ENCODE measurements around the gene WDR53. TPM values are rescaled to one million over a fixed set of nuclear protein-coding genes. Genes with fewer than 3 reads are reported as not detected.
"Not testable (repeated sequence)": the region's sequence is repeated elsewhere in the genome, so short reads cannot be mapped to it uniquely, and the experiment has no call there.

WDR53 gene
- total RNA-seq, 4 donors from 2014 or later: 1.6 to 14.2 (median 4.6) TPM; not detected in 1

DNA sequence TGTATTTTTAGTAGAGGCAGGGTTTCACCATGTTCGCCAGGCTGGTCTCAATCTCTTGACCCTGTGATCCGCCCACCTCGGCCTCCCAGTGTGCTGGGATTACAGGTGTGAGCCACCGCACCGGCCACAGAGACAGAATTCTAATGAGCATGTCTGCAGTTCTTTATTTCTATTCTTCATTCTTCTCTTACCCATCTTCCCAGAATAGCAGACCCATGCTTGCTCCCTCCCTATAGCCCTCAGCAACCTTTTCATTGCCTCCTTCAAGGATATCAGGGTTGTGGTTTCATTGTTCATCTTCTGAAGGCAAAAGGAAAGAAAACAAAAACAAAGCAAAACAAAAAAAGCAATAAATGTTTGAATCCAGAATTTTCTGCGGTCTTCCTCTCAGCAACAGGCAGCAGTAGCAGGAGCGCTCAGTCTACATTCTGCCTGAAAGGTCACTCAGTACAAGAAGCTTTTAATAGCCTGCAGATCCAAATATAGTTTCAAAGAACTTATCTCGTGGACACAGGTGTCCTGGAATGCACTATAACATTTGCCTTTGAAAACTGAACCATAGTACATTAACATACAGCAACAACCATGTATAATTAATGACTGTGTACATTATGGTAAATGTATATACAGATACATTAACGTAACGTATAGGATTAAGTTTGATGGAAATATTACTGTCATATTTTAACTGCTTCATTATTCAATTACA lies 53.3 kb downstream of the WDR53 start, which contains the start of gene SMCO1:
SMCO1 (minus strand) TSS at position 434 of the 709 bp plus-strand sequence; CDS start at position 297, 137 bp downstream.
- Histone ChIP-seq H3K4me3 (no peak within 1 kb of the TSS), H3K4me1 (no peaks in the 10 kb centered on the region), H3K27me3 (no peaks in the 10 kb centered on the region), H3K9me3 (peaks cover 20 to 22% of the 10 kb centered on the region in 2 donors), H3K27ac (no peak within 1 kb of the TSS), H3K36me3 (no peaks in the 10 kb centered on the region)
- in situ Hi-C loops (cut with MboI; ENCODE audit: low pct_ligation_motif_present in 1 of 4, low pct_unique_long_range_greater_than_20kb in 1 of 4, low sequenced_read_pairs in 3 of 4) (loop anchor here in 3 of 4 donors (5.0 to 25.0 kb wide), 2 partner anchors 253 to 258 kb away; no protein-coding TSS in a partner anchor), intact Hi-C loops (cut with DNase I; ENCODE audit: low total_unique reads) (loop anchor here (5.0 kb wide), 1 partner anchor 258 kb away; no protein-coding TSS in a partner anchor)
- 85 to 90% methylated on average over 5 to 10 of the region's 10 CpGs for WGBS, 2 donors (ENCODE audit: low coverage in 1 of 2)
- TF ChIP-seq EP300 (IDR thresholded peaks at IDR 0.05; ENCODE audit: low read depth): no peak
- TF ChIP-seq POLR2AphosphoS5 (IDR thresholded peaks at IDR 0.05): no peak
- TF ChIP-seq, protein P1, sequence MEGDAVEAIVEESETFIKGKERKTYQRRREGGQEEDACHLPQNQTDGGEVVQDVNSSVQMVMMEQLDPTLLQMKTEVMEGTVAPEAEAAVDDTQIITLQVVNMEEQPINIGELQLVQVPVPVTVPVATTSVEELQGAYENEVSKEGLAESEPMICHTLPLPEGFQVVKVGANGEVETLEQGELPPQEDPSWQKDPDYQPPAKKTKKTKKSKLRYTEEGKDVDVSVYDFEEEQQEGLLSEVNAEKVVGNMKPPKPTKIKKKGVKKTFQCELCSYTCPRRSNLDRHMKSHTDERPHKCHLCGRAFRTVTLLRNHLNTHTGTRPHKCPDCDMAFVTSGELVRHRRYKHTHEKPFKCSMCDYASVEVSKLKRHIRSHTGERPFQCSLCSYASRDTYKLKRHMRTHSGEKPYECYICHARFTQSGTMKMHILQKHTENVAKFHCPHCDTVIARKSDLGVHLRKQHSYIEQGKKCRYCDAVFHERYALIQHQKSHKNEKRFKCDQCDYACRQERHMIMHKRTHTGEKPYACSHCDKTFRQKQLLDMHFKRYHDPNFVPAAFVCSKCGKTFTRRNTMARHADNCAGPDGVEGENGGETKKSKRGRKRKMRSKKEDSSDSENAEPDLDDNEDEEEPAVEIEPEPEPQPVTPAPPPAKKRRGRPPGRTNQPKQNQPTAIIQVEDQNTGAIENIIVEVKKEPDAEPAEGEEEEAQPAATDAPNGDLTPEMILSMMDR (IDR thresholded peaks at IDR 0.05): no peak
- TF ChIP-seq POLR2A (IDR thresholded peaks at IDR 0.05): no peak
- DNase-seq: no peak

DNA sequence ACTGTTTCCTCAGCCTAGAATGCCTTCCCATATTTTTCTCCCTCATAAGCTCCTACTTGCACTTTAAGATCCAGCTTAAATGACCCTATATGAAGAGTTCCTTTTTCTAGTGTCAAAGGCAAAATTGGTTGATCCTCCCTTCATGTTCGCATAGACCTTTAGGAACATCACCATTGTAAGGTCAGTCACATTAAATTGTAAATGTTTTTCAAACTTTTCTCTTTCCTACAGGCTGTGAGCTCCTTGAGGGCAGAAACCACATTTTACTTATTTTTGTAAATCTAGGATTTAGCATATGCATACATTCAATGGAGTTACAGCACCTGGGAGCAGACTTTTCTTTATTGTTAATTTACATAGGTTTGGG lies 54.0 kb downstream of the WDR53 start:
- in situ Hi-C loops (cut with MboI; ENCODE audit: low pct_ligation_motif_present in 1 of 4, low pct_unique_long_range_greater_than_20kb in 1 of 4, low sequenced_read_pairs in 3 of 4) (loop anchor here in 2 of 4 donors (25.0 kb wide), 1 partner anchor 252 kb away; no protein-coding TSS in a partner anchor), intact Hi-C loops (cut with DNase I; ENCODE audit: low total_unique reads) (no loop called here)
- TF ChIP-seq POLR2AphosphoS5 (IDR thresholded peaks at IDR 0.05) (no peak), POLR2A (IDR thresholded peaks at IDR 0.05) (no peak), EP300 (IDR thresholded peaks at IDR 0.05; ENCODE audit: low read depth) (no peak)
- TF ChIP-seq, protein P1 (IDR thresholded peaks at IDR 0.05): no peak
- no peak for DNase-seq
- Histone ChIP-seq H3K27me3 (no peaks in the 10 kb centered on the region), H3K36me3 (no peaks in the 10 kb centered on the region), H3K9me3 (peaks cover 13 to 15% of the 10 kb centered on the region in 2 donors), H3K4me1 (no peaks in the 10 kb centered on the region), H3K4me3 (no peak overlapping the region), H3K27ac (no peak overlapping the region)
- 86 to 97% methylated on average over 1 of the region's 1 CpG for WGBS, 2 donors (ENCODE audit: low coverage in 1 of 2)

DNA sequence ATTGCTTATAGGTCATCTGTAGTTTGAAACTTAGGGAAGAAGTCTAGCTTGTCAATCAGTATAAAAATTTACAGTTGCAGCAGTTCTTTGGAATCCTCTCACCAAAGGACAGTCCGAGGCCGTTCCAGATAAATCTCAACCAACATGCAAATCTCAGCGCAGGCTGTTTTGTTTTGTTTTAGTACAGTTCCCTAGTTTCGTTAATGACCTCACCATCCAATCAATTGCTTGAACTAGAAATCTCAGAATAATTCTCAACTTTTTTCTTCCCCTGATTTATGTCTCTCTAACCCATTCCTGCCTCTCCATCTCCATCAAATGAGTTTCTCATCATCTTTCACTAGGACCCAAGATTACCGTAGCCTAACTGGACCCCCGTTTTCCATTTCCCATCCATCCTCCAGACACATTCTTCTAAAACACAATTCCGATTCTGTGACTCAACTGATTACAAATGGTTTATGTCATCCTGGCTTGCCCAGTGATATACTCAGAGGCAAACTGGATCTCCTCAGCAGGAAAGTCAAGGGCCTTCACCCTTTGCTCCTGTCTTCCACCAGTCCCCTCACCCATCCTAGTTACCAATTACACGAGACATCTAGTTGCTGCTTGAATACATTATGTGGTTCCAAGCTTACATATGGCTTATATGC lies 54.5 kb downstream of the WDR53 start:
- in situ Hi-C loops (cut with MboI; ENCODE audit: low pct_ligation_motif_present in 1 of 4, low pct_unique_long_range_greater_than_20kb in 1 of 4, low sequenced_read_pairs in 3 of 4): loop anchor here in 2 of 4 donors (25.0 kb wide), 1 partner anchor 252 kb away; no protein-coding TSS in a partner anchor
- H3K27me3 ChIP-seq: no peaks in the 10 kb centered on the region
- no peaks in the 10 kb centered on the region for H3K4me1 ChIP-seq
- H3K9me3 ChIP-seq: peaks cover 8 to 10% of the 10 kb centered on the region in 2 donors
- no peaks in the 10 kb centered on the region for H3K36me3 ChIP-seq
- no peak for DNase-seq
- H3K27ac ChIP-seq: no peak overlapping the region
- intact Hi-C loops (cut with DNase I; ENCODE audit: low total_unique reads): no loop called here
- H3K4me3 ChIP-seq: no peak overlapping the region
- TF ChIP-seq EP300 (IDR thresholded peaks at IDR 0.05; ENCODE audit: low read depth) (no peak), POLR2A (IDR thresholded peaks at IDR 0.05) (no peak), POLR2AphosphoS5 (IDR thresholded peaks at IDR 0.05) (no peak)
- TF ChIP-seq, protein P1 (IDR thresholded peaks at IDR 0.05): no peak
- WGBS, 2 donors (ENCODE audit: low coverage in 1 of 2): 82 to 90% methylated on average over 6 to 8 of the region's 8 CpGs

DNA sequence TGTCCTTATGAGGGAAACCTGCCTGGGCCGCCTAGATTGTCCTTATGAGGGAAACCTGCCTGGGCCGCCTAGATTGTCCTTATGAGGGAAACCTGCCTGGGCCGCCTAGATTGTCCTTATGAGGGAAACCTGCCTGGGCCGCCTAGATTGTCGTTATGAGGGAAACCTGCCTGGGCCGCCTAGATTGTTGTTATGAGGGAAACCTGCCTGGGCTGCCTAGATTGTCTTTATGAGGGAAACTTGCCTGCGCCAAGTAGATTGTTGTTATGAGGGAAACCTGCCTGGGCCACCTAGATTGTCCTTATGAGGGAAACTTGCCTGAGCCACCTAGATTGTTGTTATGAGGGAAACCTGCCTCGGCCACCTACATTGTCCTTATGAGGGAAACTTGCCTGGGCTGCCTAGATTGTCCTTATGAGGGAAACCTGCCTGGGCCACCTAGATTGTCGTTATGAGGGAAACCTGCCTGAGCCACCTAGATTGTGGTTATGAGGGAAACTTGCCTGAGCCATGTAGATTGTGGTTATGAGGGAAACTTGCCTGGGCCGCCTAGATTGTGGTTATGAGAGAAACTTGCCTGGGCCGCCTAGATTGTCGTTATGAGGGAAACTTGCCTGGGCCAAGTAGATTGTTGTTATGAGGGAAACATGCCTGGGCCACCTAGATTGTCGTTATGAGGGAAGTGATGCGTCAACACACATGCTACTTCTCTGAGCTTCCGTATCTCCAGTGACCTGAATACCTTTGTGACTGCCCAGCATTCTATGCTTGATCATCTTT lies 56.5 kb downstream of the WDR53 start:
- intact Hi-C loops (cut with DNase I; ENCODE audit: low total_unique reads): not testable (repeated sequence)

DNA sequence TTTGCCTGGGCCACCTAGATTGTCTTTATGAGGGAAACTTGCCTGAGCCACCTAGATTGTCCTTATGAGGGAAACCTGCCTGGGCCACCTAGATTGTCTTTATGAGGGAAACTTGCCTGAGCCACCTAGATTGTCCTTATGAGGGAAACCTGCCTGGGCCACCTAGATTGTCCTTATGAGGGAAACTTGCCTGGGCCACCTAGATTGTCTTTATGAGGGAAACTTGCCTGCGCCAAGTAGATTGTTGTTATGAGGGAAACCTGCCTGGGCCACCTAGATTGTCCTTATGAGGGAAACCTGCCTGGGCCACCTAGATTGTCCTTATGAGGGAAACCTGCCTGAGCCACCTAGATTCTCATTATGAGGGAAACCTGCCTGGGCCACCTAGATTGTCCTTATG lies 57.2 kb downstream of the WDR53 start:
- in situ Hi-C loops (cut with MboI; ENCODE audit: low pct_ligation_motif_present in 1 of 4, low pct_unique_long_range_greater_than_20kb in 1 of 4, low sequenced_read_pairs in 3 of 4): loop anchor here in 2 of 4 donors (25.0 kb wide), 1 partner anchor 249 kb away; no protein-coding TSS in a partner anchor
- H3K4me1 ChIP-seq; H3K4me3 ChIP-seq; intact Hi-C loops (cut with DNase I; ENCODE audit: low total_unique reads); DNase-seq; H3K27me3 ChIP-seq; H3K36me3 ChIP-seq; H3K27ac ChIP-seq; H3K9me3 ChIP-seq: not testable (repeated sequence)
- WGBS, 2 donors (ENCODE audit: low coverage in 1 of 2): 100% methylated on average over 1 of the region's 1 CpG; no CpG with 5 or more reads in 1 of the 2 donors

More for the DNA sequence above, 56.5 kb downstream of the WDR53 start:
- in situ Hi-C loops (cut with MboI; ENCODE audit: low pct_ligation_motif_present in 1 of 4, low pct_unique_long_range_greater_than_20kb in 1 of 4, low sequenced_read_pairs in 3 of 4): loop anchor here in 2 of 4 donors (25.0 kb wide), 1 partner anchor 250 kb away; no protein-coding TSS in a partner anchor
- not testable (repeated sequence) for H3K27me3 ChIP-seq, H3K4me1 ChIP-seq, H3K9me3 ChIP-seq, H3K4me3 ChIP-seq, DNase-seq, H3K36me3 ChIP-seq, H3K27ac ChIP-seq
- WGBS, 2 donors (ENCODE audit: low coverage in 1 of 2): 80 to 81% methylated on average over 3 to 15 of the region's 15 CpGs

Measured in transverse colon (tissue), 4 donors.